Mesothelial cell of epicardium (in vitro differentiated cells): ENCODE results near the gene CLPTM1L. TPM values are rescaled to one million over a fixed set of nuclear protein-coding genes. Genes with fewer than 3 reads are reported as not detected.
A peak's percentile ranks its signal among the peaks of the same experiment; 100 is the strongest.
"Not testable (repeated sequence)": the region's sequence is repeated elsewhere in the genome, so short reads cannot be mapped to it uniquely, and the experiment has no call there.

ENCODE experiments used
- DNase-seq, 2 experiments: peaks; one replicate each; pipeline ENCODE4 v3.0.0; 2021; ENCODE audit warnings: low spot score in 2 of 2; ENCODE audit not compliant: unreplicated experiment in 2 of 2
- H3K27ac Mint-ChIP-seq: 2 replicates; pipeline ENCODE4 v1.8.0; 2021; ENCODE audit warnings: mixed read lengths
- H3K27me3 Mint-ChIP-seq: 2 replicates; pipeline ENCODE4 v1.8.0; 2021; ENCODE audit warnings: low read depth, mixed read lengths
- H3K36me3 Mint-ChIP-seq: 2 replicates; pipeline ENCODE4 v1.8.0; 2021; ENCODE audit warnings: mixed read lengths
- H3K4me1 Mint-ChIP-seq: 2 replicates; pipeline ENCODE4 v1.8.0; 2021; ENCODE audit warnings: mixed read lengths
- H3K4me3 Mint-ChIP-seq: 2 replicates; pipeline ENCODE4 v1.8.0; 2021; ENCODE audit warnings: mild to moderate bottlenecking, moderate library complexity, mixed read lengths
- H3K9me3 Mint-ChIP-seq: 2 replicates; pipeline ENCODE4 v1.8.0; 2021; ENCODE audit warnings: mixed read lengths
- total RNA-seq: library from RNA; stranded (reverse); gene quantifications from 3 replicates; pipeline ENCODE4 v1.2.1, GENCODE V29; 2021
- TF ChIP-seq, protein P1 (sequence below): fragments of 200-600 bp; sonication (generic); IDR thresholded peaks from one replicate; pipeline ENCODE4 v1.5.0; 2021; ENCODE audit warnings: antibody characterized with exemption; ENCODE audit not compliant: unreplicated experiment

The CLPTM1L gene
- total RNA-seq, 1 donor from 2014 or later: 83.7 TPM

DNA sequence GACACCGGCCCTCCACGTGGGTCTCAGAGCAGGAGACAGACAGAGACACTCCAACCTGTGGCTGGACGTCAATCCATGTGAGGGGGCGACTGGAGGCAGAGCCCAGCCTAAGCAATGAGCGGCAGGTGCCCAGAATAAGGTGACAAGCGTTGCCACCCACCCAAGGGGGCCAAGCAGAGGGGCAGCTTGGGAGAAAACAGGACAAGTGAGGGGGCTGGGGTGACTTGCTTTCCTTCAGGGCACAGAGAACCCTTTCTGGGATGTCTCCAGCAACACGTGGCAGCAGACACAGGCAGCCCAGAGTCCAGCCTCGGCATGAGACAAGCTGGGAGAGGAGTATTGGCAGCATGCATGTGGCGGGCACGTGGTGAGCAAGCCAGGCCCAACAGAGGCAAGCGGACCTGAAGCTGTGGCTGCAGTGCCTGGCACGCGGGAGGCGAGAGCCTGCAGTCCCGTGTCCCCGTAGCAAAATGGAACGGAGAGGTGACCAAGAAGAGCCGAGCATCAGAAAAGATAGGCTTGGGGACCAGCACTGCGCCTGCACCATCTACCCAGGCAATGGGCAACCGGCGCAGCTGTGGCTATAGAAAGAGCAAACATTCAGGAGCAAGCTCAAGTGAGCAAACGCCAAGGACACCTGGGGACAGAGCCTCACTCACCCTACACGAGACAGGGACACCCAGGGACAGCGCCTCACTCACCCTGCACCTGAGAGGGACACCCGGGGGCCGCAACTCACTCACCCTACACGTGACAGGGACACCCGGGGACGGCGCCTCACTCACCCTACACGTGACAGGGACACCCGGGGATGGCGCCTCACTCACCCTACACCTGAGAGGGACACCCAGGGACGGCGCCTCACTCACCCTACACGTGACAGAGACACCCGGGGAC is 56.2 kb downstream of the CLPTM1L start:
- Mint-ChIP-seq H3K27ac (no peak overlapping the region), H3K9me3 (peaks cover 5% of the 10 kb centered on the region), H3K4me1 (peaks cover 2% of the 10 kb centered on the region), H3K27me3 (peaks cover 31% of the 10 kb centered on the region), H3K4me3 (no peak overlapping the region), H3K36me3 (no peaks in the 10 kb centered on the region)
- TF ChIP-seq, protein P1, sequence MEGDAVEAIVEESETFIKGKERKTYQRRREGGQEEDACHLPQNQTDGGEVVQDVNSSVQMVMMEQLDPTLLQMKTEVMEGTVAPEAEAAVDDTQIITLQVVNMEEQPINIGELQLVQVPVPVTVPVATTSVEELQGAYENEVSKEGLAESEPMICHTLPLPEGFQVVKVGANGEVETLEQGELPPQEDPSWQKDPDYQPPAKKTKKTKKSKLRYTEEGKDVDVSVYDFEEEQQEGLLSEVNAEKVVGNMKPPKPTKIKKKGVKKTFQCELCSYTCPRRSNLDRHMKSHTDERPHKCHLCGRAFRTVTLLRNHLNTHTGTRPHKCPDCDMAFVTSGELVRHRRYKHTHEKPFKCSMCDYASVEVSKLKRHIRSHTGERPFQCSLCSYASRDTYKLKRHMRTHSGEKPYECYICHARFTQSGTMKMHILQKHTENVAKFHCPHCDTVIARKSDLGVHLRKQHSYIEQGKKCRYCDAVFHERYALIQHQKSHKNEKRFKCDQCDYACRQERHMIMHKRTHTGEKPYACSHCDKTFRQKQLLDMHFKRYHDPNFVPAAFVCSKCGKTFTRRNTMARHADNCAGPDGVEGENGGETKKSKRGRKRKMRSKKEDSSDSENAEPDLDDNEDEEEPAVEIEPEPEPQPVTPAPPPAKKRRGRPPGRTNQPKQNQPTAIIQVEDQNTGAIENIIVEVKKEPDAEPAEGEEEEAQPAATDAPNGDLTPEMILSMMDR: no peak
- DNase-seq: peak in 1 of 2 experiments; percentile 32

DNA sequence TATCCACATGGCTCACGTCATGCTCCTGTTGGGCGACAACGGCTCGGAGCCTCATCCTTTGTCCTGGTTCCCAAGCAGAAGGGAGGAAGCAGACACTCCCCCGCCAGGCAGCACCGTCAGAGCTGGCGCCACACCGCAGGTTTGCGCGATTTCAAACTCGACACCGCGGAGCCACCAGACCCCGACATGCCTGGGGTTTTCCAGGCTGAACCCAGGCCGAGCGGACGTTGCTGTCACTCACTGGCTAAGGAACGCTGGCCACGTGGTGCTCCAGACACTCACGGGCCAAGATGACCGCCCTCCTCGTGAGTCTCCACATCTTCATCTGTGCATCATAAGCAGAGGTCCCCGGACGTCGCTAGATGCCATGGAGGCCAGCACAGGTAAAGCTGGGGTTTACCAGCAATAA is 59.0 kb downstream of the CLPTM1L start:
- Mint-ChIP-seq H3K4me1 (no peaks in the 10 kb centered on the region), H3K27me3 (peaks cover 8% of the 10 kb centered on the region), H3K9me3 (peaks cover 5% of the 10 kb centered on the region), H3K36me3 (no peaks in the 10 kb centered on the region), H3K27ac (no peak overlapping the region), H3K4me3 (no peak overlapping the region)
- peak in 1 of 2 experiments; percentile 38 for DNase-seq
- TF ChIP-seq, protein P1: no peak

DNA sequence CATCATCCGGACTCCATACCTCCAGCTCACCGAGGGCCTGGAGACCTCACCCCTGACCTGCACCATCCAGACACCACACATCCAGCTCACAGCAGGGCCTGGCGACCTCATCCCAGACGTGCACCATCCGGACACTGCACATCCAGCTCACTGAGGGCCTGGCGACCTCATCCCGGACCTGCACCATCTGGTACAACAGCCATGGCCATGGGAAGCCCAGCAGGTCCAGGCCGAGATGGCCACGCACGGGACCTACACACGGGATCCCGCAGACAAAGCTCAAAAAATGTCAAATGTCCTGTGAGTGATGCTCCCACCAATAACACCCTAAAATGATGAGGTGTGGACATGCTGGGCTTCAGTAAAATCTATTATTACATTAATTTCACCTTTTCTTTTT is 59.8 kb downstream of the CLPTM1L start:
- H3K27me3 Mint-ChIP-seq: peaks cover 8% of the 10 kb centered on the region
- TF ChIP-seq, protein P1: no peak
- H3K4me3 Mint-ChIP-seq: no peak overlapping the region
- H3K9me3 Mint-ChIP-seq: peaks cover 5% of the 10 kb centered on the region
- DNase-seq: no peak
- H3K36me3 Mint-ChIP-seq: no peaks in the 10 kb centered on the region
- H3K27ac Mint-ChIP-seq: no peak overlapping the region
- no peaks in the 10 kb centered on the region for H3K4me1 Mint-ChIP-seq

DNA sequence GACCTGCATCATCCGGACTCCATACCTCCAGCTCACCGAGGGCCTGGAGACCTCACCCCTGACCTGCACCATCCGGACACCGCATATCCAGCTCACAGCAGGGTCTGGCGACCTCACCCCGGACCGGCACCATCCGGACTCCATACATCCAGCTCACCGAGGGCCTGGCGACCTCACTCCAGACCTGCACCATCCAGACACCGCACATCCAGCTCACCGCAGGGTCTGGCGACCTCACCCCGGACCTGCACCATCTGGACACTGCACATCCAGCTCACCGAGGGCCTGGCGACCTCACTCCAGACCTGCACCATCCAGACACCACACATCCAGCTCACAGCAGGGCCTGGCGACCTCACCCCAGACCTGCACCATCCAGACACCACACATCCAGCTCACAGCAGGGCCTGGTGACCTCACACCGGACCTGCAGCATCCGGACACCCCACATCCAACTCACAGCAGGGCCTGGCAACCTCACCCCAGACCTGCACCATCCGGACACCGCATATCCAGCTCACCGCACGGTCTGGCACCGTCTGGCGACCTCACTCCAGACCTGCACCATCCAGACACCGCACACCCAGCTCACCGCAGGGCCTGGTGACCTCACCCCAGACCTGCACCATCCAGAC is 60.4 kb downstream of the CLPTM1L start:
- not testable (repeated sequence) for H3K27me3 Mint-ChIP-seq, H3K4me1 Mint-ChIP-seq, H3K36me3 Mint-ChIP-seq, H3K4me3 Mint-ChIP-seq, H3K27ac Mint-ChIP-seq, H3K9me3 Mint-ChIP-seq
- peak in 1 of 2 experiments; percentile 29 for DNase-seq

DNA sequence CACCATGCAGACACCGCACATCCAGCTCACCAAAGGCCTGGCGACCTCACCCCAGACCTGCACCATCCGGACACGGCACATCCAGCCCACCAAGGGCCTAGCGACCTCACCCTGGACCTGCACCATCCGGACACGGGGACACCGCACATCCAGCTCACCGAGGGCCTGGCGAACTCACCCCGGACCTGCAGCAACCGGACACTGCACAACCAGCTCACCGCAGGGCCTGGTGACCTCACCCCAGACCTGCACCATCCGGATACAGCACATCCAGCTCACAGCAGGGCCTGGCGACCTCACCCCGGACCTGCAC is 61.2 kb downstream of the CLPTM1L start:
- H3K4me1 Mint-ChIP-seq, H3K4me3 Mint-ChIP-seq, H3K27ac Mint-ChIP-seq, H3K27me3 Mint-ChIP-seq, H3K9me3 Mint-ChIP-seq, H3K36me3 Mint-ChIP-seq, DNase-seq: not testable (repeated sequence)

DNA sequence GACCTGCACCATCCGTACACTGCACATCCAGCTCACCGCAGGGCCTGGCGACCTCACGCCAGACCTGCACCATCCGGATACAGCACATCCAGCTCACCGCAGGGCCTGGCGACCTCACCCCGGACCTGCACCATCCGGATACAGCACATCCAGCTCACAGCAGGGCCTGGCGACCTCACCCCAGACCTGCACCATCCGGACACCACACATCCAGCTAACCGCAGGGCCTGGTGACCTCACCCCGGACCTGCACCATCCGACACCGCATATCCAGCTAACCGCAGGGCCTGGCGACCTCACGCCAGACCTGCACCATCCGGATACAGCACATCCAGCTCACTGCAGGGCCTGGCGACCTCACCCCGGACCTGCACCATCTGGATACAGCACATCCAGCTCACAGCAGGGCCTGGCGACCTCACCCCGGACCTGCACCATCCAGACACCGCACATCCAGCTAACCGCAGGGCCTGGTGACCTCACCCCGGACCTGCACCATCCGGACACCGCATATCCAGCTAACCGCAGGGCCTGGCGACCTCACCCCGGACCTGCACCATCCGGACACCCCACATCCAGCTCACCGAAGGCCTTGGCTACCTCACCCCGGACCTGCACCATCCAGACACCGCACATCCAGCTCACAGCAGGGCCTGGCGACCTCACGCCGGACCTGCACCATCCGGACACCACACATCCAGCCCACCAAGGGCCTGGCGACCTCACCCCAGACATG is 61.7 kb downstream of the CLPTM1L start:
- H3K36me3 Mint-ChIP-seq, DNase-seq, H3K4me1 Mint-ChIP-seq, H3K27me3 Mint-ChIP-seq, H3K9me3 Mint-ChIP-seq, H3K4me3 Mint-ChIP-seq, H3K27ac Mint-ChIP-seq: not testable (repeated sequence)
